HCT116 (cell line): Measurements from ENCODE around the gene CLEC18A. TPM values are rescaled to one million over a fixed set of nuclear protein-coding genes. Genes with fewer than 3 reads are reported as not detected.
"Not testable (repeated sequence)": the region's sequence is repeated elsewhere in the genome, so short reads cannot be mapped to it uniquely, and the experiment has no call there.

Experiments used
- ATAC-seq: fragments of 200-7000 bp; cut with Tn5 transposase; 2 replicates; pipeline ENCODE4 v1.9.1; 2020; ENCODE audit warnings: mild to moderate bottlenecking, moderate library complexity
- BruUV-seq: library from RNA; stranded (reverse); fragments of 400-500 nt; replicated peaks from 2 replicates; lab custom pipeline; 2021; lab: Mats Ljungman, UMichigan
- CTCF ChIA-PET: fragments of 300-600 bp; sonication (Branson Sonifier 250); formaldehyde crosslinking; loops from one replicate; lab custom pipeline; 2021; ENCODE audit warnings: antibody characterized with exemption; lab: Charles Lee
- POLR2A ChIA-PET: fragments of 300-600, 350-600 bp; sonication (Branson Sonifier 250); formaldehyde crosslinking; loops from one replicate; lab custom pipeline; 2021; ENCODE audit warnings: antibody characterized with exemption; lab: Charles Lee
- RAD21 ChIA-PET, 2 experiments: fragments of 300-600 bp; sonication (Branson Sonifier 250); formaldehyde crosslinking; loops; one replicate each; lab custom pipeline; 2023; ENCODE audit warnings: low total read pairs in 2 of 2; ENCODE audit not compliant: uncharacterized antibody in 2 of 2, unreplicated experiment in 2 of 2, low non-redundant PET in 1 of 2; lab: Charles Lee
- DNase-seq: peaks from one replicate; pipeline ENCODE4 v3.0.0-alpha.2; 2010; ENCODE audit warnings: low read depth, low spot score
- H2AFZ ChIP-seq: fragments of 200-600 bp; shearing (Covaris generic), sonication (generic); 2 replicates; pipeline ENCODE4 v1.6.1; 2017; ENCODE audit warnings: low read depth, mixed run types, mixed read lengths, antibody characterized with exemption, low read length; ENCODE audit not compliant: poor library complexity, severe bottlenecking
- H3K27ac ChIP-seq: 2 replicates; pipeline ENCODE4 v1.5.1; 2012; ENCODE audit warnings: low read depth, low read length
- H3K27me3 ChIP-seq: fragments of 200-600 bp; sonication (generic); 2 replicates; pipeline ENCODE4 v1.6.1; 2016; ENCODE audit warnings: mixed run types, low read length, mixed read lengths; ENCODE audit not compliant: insufficient read depth
- H3K36me3 ChIP-seq, 2 experiments: fragments of 200-500 bp in 1 of 2; fragments of 200-600 bp in 1 of 2; sonication (Bioruptor generic) in 1 of 2; sonication (generic) in 1 of 2; 2 replicates each; pipeline versions ENCODE4 v1.5.1 to v1.6.1; 2014 to 2016; ENCODE audit warnings: low read length in 2 of 2, inconsistent platforms in 1 of 2, mixed read lengths in 1 of 2, mixed run types in 1 of 2; ENCODE audit not compliant: insufficient read depth in 2 of 2, control insufficient read depth in 1 of 2
- H3K4me1 ChIP-seq, 2 experiments: fragments of 200-600 bp in 1 of 2; sonication (generic) in 1 of 2; 2 replicates each; pipeline versions ENCODE4 v1.5.1 to v1.6.1; 2012 to 2017; ENCODE audit warnings: low read length in 2 of 2, inconsistent platforms in 1 of 2, mild to moderate bottlenecking in 1 of 2, mixed read lengths in 1 of 2, mixed run types in 1 of 2, moderate library complexity in 1 of 2; ENCODE audit not compliant: insufficient read depth in 2 of 2, control insufficient read depth in 1 of 2
- H3K4me2 ChIP-seq: fragments of 200-600 bp; sonication (generic); 2 replicates; pipeline ENCODE4 v1.6.1; 2017; ENCODE audit warnings: mixed run types, low read length, mixed read lengths
- H3K4me3 ChIP-seq, 2 experiments: fragments of 200-600 bp in 1 of 2; sonication (generic) in 1 of 2; replicated peaks in 1 of 2; 2 replicates each; pipeline ENCODE4 v1.5.1; 2011 to 2016; ENCODE audit warnings: low read length in 2 of 2, control low read depth in 1 of 2, low read depth in 1 of 2, mild to moderate bottlenecking in 1 of 2, mixed read lengths in 1 of 2, mixed run types in 1 of 2
- H3K79me2 ChIP-seq: fragments of 200-600 bp; sonication (generic); 2 replicates; pipeline ENCODE4 v1.6.1; 2017; ENCODE audit warnings: mild to moderate bottlenecking, mixed run types, low read length, moderate library complexity, mixed read lengths; ENCODE audit not compliant: insufficient read depth
- H3K9ac ChIP-seq: fragments of 200-600 bp; sonication (generic); 2 replicates; pipeline ENCODE4 v1.6.1; 2016; ENCODE audit warnings: low read length, mixed read lengths
- H3K9me2 ChIP-seq: fragments of 200-600 bp; sonication (generic), shearing (Covaris generic); 2 replicates; pipeline ENCODE4 v1.6.1; 2017; ENCODE audit warnings: mixed run types, mild to moderate bottlenecking, moderate library complexity; ENCODE audit not compliant: insufficient read depth
- H3K9me3 ChIP-seq, 2 experiments: fragments of 200-500 bp in 1 of 2; fragments of 200-600 bp in 1 of 2; sonication (Bioruptor generic) in 1 of 2; sonication (generic) in 1 of 2; 2 replicates each; pipeline ENCODE4 v1.6.1; 2014 to 2017; ENCODE audit warnings: low read length in 2 of 2, mixed read lengths in 2 of 2, inconsistent platforms in 1 of 2, low read depth in 1 of 2, mild to moderate bottlenecking in 1 of 2, mixed run types in 1 of 2, moderate library complexity in 1 of 2; ENCODE audit not compliant: control insufficient read depth in 1 of 2, insufficient read depth in 1 of 2
- H4K20me1 ChIP-seq: fragments of 200-600 bp; sonication (generic), shearing (Covaris generic); 2 replicates; pipeline ENCODE4 v1.6.1; 2017; ENCODE audit warnings: mixed run types, mild to moderate bottlenecking, moderate library complexity; ENCODE audit not compliant: insufficient read depth
- intact Hi-C: fragments of 100-400 bp; cut with micrococcal nuclease; formaldehyde crosslinking; loops from 2 replicates; pipeline ENCODE4 v1.10.0; 2022
- total RNA-seq: library from RNA; stranded (reverse); gene quantifications from one replicate; pipeline ENCODE4 v1.2.1, GENCODE V29; 2021; ENCODE audit not compliant: unreplicated experiment

CLEC18A gene
- total RNA-seq, 1 experiment from 2014 or later = 1.0 TPM

DNA sequence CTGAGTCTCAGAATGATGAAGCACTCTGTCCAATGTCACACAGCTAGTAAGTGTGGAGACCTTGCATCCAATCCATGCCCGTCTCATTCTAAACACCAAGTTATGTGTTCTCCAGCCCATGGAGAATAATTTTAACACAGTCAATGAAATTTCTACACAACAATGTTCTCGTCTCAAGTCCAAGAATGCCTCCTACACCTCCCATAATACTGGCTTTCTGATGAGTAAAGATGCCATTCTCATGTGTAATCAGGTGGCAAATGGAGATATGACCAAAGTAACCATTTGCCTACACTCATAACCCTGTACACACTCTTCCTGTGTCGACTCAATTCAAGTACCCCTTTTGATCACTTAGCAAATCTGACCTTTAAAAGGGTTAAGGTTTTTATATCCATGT, 46.8 kb downstream of the CLEC18A start:
- POLR2A ChIA-PET, BruUV-seq, DNase-seq, H3K79me2 ChIP-seq, H3K4me1 ChIP-seq, H3K4me3 ChIP-seq, H3K9ac ChIP-seq, H3K9me2 ChIP-seq, H3K27ac ChIP-seq, H3K27me3 ChIP-seq, H3K36me3 ChIP-seq, H3K4me2 ChIP-seq, CTCF ChIA-PET, ATAC-seq, H2AFZ ChIP-seq, H4K20me1 ChIP-seq, RAD21 ChIA-PET, intact Hi-C loops, H3K9me3 ChIP-seq: not testable (repeated sequence)

DNA sequence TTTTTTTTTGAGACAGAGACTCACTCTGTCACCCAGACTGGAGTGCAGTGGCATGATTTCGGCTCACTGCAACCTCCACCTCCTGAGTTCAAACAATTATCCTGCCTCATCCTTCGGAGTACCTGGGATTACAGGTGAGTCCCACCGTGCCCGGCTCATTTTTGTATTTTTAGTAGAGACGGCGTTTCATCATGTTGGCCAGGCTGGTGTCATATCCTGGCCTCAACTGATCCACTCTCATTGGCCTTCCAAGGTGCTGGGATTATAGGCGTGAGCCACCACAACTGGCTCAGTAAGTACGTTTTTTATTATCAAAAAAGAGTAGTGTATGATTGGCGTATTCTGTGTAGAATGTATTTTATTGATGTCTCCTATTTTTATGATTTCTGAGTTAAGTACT, 48.7 kb downstream of the CLEC18A start:
- H3K9ac ChIP-seq, ATAC-seq, H4K20me1 ChIP-seq, CTCF ChIA-PET, DNase-seq, H3K9me3 ChIP-seq, H3K27ac ChIP-seq, BruUV-seq, POLR2A ChIA-PET, H3K9me2 ChIP-seq, H3K27me3 ChIP-seq, H3K4me2 ChIP-seq, H3K36me3 ChIP-seq, H3K4me1 ChIP-seq, H3K4me3 ChIP-seq, H3K79me2 ChIP-seq, RAD21 ChIA-PET, H2AFZ ChIP-seq, intact Hi-C loops: not testable (repeated sequence)

DNA sequence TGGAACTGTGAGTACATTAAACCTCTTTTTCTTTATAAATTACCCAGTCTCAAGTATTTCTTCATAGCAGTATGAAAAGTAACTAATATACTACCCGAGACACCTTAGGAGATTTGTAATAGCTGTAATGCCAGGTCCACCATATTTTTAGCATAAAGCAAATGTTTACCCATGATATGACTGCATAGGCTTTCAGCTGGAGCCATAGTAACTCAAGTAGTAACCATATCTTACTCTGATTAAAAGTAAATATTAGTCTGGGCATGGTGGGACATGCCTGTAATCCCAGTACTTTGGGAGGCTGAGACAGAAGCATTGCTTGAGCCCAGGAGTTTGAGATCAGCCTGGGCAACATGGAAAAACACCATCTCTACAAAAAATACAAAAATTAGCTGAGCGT, 52.4 kb downstream of the CLEC18A start:
- DNase-seq, H3K9ac ChIP-seq, RAD21 ChIA-PET, H3K4me2 ChIP-seq, H2AFZ ChIP-seq, POLR2A ChIA-PET, H3K9me2 ChIP-seq, H4K20me1 ChIP-seq, H3K4me3 ChIP-seq, CTCF ChIA-PET, H3K27ac ChIP-seq, H3K27me3 ChIP-seq, H3K9me3 ChIP-seq, intact Hi-C loops, H3K79me2 ChIP-seq, H3K36me3 ChIP-seq, BruUV-seq, ATAC-seq, H3K4me1 ChIP-seq: not testable (repeated sequence)

DNA sequence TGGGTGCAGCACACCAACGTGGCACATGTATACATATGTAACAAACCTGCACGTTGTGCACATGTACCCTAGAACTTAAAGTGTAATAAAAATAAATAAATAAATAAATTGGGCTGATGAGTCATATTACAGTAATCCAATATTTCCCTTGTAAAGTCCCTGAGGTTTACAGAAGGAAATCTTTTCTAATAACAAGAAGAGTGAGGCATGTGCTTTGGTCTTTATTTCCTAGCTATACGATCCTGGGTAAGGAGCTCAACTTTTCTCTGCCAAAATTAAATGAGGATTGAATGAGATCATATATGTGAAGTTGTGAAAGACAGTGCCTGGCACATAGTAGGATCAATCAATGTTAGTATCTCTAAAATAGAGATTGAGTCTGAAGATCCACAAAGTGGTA, 57.5 kb downstream of the CLEC18A start:
- CTCF ChIA-PET, H3K27ac ChIP-seq, H3K9me2 ChIP-seq, H3K4me2 ChIP-seq, ATAC-seq, H4K20me1 ChIP-seq, H3K9me3 ChIP-seq, H3K4me1 ChIP-seq, DNase-seq, BruUV-seq, H3K27me3 ChIP-seq, H3K9ac ChIP-seq, RAD21 ChIA-PET, H2AFZ ChIP-seq, intact Hi-C loops, H3K36me3 ChIP-seq, H3K4me3 ChIP-seq, POLR2A ChIA-PET, H3K79me2 ChIP-seq: not testable (repeated sequence)

DNA sequence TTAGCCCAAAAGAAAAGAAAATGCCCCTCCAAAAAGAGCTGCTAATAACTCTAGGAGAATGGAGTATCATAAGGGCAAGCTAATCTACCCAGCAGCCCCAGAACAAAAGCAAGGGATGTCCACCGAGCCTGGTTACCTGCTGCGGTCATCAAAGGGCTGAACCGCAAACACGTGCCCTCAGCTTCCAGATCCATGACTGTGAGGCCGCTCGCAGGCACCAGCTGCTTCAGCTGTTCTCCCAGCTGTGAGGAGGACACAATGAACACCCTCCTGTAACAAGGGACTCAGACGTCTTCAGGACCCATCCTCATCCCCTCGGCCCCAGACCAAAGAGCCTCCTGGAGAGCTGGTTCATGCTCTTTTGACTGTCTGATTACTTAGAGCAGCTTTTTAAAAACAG, 59.5 kb downstream of the CLEC18A start:
- intact Hi-C loops = not testable (repeated sequence)

More for the DNA sequence above, 59.5 kb downstream of the CLEC18A start:
- H4K20me1 ChIP-seq, CTCF ChIA-PET, H3K27me3 ChIP-seq, H3K4me1 ChIP-seq, H3K79me2 ChIP-seq, RAD21 ChIA-PET, H3K36me3 ChIP-seq, H3K9me2 ChIP-seq, H3K27ac ChIP-seq, POLR2A ChIA-PET, H2AFZ ChIP-seq, DNase-seq, BruUV-seq, ATAC-seq, H3K4me3 ChIP-seq, H3K9me3 ChIP-seq, H3K9ac ChIP-seq, H3K4me2 ChIP-seq: not testable (repeated sequence)
